ENCODE data around the gene PEMT. TPM values are rescaled to one million over a fixed set of nuclear protein-coding genes. Genes with fewer than 3 reads are reported as not detected.
A peak's percentile ranks its signal among the peaks of the same experiment; 100 is the strongest.

Gene PEMT
- total RNA-seq, 4 donors from 2014 or later, result 24.6 to 32.2 (median 28.2) TPM

- no peak for DNase-seq
- H3K4me1 ChIP-seq, result no peaks in the 10 kb centered on the region
- no peaks in the 10 kb centered on the region for H3K9me3 ChIP-seq
- no peak overlapping the region for H3K27ac ChIP-seq
- 62 to 90% methylated on average over 5 to 9 of the region's 19 CpGs for WGBS, 2 donors
- no peak overlapping the region for H3K4me3 ChIP-seq
- peaks cover 0 to 4% (median 0%) of the 10 kb centered on the region in 4 donors for H3K27me3 ChIP-seq
- no peaks in the 10 kb centered on the region for H3K36me3 ChIP-seq
- intact Hi-C loops (cut with DNase I), result no loop called here
- TF ChIP-seq CTCF (IDR thresholded peaks at IDR 0.05) (no peak), POLR2A (IDR thresholded peaks at IDR 0.05) (no peak)
Measured at GRCh38 chr17:17626151-17626805, 34.8 kb upstream of the PEMT start.

- H3K4me1 ChIP-seq, result no peaks in the 10 kb centered on the region
- no peak for TF ChIP-seq POLR2A (IDR thresholded peaks at IDR 0.05)
- TF ChIP-seq CTCF (IDR thresholded peaks at IDR 0.05), result no peak
- no peaks in the 10 kb centered on the region for H3K9me3 ChIP-seq
- 67% methylated on average over 5 of the region's 9 CpGs for WGBS, 2 donors
- DNase-seq, result no peak
- no peak overlapping the region for H3K4me3 ChIP-seq
- peaks cover 0 to 4% (median 0%) of the 10 kb centered on the region in 4 donors for H3K27me3 ChIP-seq
- intact Hi-C loops (cut with DNase I), result no loop called here
- no peaks in the 10 kb centered on the region for H3K36me3 ChIP-seq
- no peak overlapping the region for H3K27ac ChIP-seq
Measured at GRCh38 chr17:17624741-17625140, 33.2 kb upstream of the PEMT start.

- Histone ChIP-seq H3K27me3 (peaks cover 0 to 4% (median 0%) of the 10 kb centered on the region in 4 donors), H3K4me3 (no peak overlapping the region), H3K9me3 (no peaks in the 10 kb centered on the region), H3K4me1 (no peaks in the 10 kb centered on the region), H3K27ac (no peak overlapping the region), H3K36me3 (no peaks in the 10 kb centered on the region)
- intact Hi-C loops (cut with DNase I), result no loop called here
- no peak for TF ChIP-seq POLR2A (IDR thresholded peaks at IDR 0.05)
- TF ChIP-seq CTCF (IDR thresholded peaks at IDR 0.05), result no peak
- WGBS, 2 donors, result 91 to 92% methylated on average over 9 of the region's 9 CpGs
- DNase-seq, result no peak
Measured at GRCh38 chr17:17623904-17624303, 32.4 kb upstream of the PEMT start.

- Histone ChIP-seq H3K4me1 (no peaks in the 10 kb centered on the region), H3K27ac (no peak overlapping the region), H3K36me3 (no peaks in the 10 kb centered on the region), H3K27me3 (no peaks in the 10 kb centered on the region), H3K4me3 (no peak overlapping the region), H3K9me3 (no peaks in the 10 kb centered on the region)
- no peak for DNase-seq
- 58 to 63% methylated on average over 5 to 6 of the region's 6 CpGs for WGBS, 2 donors
- no peak for TF ChIP-seq CTCF (IDR thresholded peaks at IDR 0.05)
- TF ChIP-seq POLR2A (IDR thresholded peaks at IDR 0.05), result no peak
- intact Hi-C loops (cut with DNase I), result no loop called here
Measured at GRCh38 chr17:17621254-17621653, 29.7 kb upstream of the PEMT start.

GRCh38 chr17:17613708-17614114, 22.2 kb upstream of the PEMT start:
- intact Hi-C loops (cut with DNase I), result no loop called here
- Histone ChIP-seq H3K36me3 (no peaks in the 10 kb centered on the region), H3K4me3 (no peak overlapping the region), H3K4me1 (no peaks in the 10 kb centered on the region), H3K9me3 (no peaks in the 10 kb centered on the region), H3K27me3 (no peaks in the 10 kb centered on the region), H3K27ac (no peak overlapping the region)
- TF ChIP-seq CTCF (IDR thresholded peaks at IDR 0.05), result peak in 5 of 6 experiments; percentile 60 to 84 (median 71)
- TF ChIP-seq POLR2A (IDR thresholded peaks at IDR 0.05), result no peak
- DNase-seq, result no peak
- WGBS, 2 donors, result 8% methylated on average over 2 of the region's 3 CpGs; no CpG with 5 or more reads in 1 of the 2 donors
